Stimulated activated CD4-positive, alpha-beta T cell treated with anti-CD3 and anti-CD28 coated beads, Interleukin-2, amount 100 ng/mL, for 48 hours (primary cell): Measurements from ENCODE around the gene WDR27.

Experiments used
- DNase-seq, 2 donors: peaks; one replicate each; pipeline ENCODE4 v3.0.0-alpha.2; 2020

Gene WDR27

DNA sequence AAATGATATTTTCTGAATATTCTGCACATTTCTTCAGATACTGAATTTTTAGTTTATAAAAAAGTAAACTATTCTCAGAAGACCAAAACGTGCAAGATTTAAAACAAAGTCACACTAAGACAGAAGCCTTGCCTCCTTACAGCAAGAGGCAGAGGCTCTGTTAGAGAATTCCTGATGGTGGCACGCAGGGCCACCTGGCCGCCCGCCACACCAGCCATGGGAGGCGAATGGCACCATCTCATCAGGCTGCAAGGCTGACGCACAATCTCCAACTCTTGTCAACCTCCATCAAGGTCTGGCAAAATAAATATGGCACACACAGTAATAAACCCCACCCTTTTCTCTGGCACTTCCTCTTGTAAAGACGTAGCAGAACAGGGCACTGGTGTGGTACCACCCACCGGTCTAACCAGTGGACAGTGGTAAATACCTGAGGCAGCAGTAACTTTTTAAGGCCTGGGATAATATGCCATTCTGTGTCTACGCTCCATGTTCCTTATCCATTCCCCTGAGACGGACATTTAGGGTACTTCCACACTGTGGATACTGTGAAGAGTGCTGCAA is 111.4 kb downstream of the WDR27 start:
- DNase-seq = no peak

DNA sequence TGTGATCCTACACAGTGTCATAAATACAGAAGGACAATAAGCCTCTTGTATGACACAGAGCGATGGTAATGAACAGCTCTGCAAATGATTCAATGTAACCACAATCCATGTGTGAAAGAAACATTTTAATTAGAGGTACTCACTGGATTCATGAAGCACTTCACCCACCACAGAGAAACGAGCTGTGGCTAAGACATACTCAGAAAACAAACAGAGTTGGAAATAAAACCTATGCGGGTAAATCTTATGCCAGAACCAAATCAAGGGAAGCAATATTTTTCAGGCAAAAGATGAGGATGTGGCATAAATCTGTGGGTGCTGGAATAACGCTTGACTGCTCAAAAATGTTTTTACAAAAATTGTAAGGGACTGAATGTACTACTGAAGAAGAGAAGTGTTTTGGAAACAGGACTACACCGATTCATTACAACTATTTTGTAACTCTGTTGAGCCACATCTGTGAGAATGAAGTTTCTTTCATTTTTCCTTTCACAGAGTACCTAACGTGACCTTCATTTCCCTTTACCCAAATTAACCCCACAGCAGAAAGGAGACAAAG is 112.1 kb downstream of the WDR27 start:
- DNase-seq = no peak

DNA sequence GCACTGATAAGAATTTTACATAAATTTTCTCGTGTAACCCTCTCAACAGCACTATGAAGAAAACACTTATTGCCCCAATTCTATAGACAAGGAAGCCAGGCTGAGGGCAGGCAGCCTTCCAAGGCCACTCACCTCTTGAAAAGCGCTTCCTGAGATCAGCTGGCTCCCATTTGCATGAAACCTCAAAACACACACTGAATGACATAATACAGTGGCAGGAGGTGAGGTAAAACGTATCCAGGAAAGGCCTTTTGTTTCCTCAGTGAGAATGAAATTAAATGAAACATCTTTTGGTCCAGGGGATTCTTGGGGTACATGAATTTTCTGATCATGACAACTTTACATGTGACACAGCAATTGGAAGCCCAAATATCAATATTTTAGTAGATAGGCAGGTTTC is 112.5 kb downstream of the WDR27 start:
- no peak for DNase-seq

DNA sequence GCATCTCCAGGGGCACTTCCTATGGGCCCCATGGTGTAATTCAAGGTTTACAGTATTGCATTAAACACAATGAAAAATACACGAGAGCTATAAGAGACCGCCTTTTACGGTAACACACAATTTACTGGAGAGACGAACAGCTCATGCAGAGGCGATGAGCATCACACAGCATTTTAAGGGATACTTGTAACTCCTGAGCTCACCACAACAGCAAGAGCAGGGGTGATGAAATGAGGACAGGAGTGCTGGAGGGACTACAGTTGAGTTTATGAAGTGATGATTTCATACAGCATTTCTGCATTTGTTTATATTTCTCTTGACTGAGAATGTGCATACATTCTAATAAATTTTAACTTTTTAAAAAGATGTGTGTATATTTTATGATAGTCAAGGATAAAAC is 113.9 kb downstream of the WDR27 start:
- DNase-seq = no peak

DNA sequence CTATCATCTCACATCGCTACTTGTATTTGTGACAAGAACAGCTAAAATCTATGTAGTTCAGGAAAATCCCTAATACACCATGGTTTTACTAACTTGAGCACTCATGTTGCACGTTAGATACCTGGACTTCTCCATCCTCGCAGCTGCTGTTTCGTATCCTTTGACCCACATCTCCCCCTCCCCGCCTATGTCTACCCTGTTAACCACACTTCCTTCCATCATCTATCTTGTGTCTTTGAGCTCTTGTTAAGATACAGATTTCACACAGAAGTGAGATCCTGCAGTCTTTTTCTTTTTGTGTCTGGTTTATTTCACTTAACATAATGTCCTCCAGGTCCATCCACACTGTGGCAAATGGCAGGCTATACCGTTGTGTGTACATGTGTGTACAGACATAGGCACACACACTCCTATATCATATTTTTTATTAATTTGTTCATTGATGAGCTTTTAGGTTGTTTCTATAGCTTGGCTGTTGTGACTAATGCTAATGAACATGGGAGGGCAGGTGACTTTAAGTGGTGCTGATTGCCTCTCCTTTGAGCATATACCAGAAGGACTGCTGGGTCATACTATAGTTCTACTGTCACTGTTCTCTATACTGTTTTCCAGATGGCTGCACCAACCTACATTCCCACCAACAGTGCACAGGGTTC is 117.8 kb downstream of the WDR27 start:
- DNase-seq = no peak

DNA sequence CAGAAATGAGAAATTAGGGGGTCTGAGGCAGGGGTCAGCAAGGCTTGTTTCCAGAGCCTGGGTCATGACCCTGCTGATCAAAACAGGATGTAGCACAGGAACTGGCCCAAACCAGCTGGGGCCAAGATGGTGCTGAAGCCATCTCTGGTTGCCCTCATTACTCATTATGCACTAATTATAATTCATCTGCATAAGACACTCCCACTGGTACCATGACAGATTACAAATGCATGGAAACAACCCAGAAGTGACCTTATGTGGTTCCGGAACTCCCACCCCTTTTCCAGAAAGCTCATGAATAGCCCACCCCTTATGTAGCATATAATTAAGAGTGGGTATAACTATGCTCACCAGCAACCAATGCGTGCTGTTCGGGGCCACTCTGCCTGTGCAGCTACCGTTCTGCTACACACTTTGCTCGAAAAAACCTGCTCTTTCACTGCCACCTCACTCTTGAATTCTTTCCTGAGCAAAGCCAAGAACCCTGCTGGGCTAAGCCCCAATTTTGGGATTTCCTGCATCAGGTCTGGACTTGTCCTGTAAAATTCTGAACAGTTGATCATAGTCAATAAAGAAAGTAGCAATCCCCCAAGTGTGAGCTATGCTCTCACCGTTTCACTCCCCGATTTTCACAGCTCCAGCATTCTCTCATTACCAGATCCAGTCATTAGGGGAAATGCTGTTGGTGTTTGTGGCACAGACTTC is 122.3 kb downstream of the WDR27 start:
- DNase-seq = no peak

DNA sequence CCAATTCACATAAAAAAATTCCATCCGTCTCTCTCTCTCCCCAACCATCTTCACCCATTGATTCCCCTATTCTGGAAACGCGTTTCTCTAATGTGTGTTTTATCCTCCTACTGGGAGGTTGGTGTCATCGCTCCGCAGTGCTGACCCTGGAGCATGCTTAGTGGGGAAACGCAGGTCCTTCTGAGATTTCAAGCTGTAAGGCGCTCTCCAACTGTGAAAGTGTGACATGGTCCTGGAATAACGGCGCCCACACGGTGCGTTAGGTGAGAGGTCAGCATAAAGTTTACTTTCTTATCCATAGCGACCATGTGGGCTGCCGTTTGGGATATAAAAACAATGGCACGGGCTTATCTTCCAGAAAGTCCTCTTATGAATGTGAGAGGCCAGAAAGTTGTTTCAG is 123.9 kb downstream of the WDR27 start:
- DNase-seq = no peak

DNA sequence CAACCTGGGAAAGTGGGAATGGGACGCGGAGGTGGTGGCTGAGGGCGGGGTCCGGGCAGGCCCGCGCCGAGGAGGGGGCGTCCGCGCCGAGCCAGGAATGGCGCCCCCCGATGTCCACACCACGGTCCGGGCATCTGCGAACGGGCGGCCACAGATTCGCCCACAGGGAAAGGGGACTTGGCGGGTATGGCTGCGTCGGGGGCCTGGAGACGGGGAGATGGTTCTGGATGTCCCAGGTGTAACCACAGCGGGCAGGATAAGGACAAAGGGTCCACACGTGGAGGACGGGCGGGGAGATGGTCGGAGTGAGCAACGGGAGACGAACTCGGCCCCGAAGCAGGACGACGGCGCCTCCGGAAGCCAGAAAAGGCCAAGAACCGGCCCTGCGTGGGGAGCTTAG is 124.6 kb downstream of the WDR27 start:
- no peak for DNase-seq

DNA sequence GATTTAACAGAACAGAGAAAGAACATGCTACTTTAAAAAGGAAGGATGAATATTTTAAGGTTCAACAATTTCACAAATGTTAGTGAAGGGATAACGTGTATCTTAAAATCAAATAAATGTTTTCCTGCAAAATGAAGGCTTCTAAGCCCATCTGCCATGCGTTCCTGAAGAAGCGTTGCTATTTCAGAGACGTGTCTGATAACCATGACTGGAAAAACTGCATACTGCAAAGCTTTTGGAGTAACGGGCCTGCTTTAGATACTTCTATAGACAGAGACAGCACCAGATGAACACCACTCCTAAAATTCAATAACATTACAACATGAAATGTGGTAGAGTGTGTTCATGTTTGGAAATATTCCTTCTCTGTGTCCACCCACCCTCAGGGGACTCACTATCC is 126.0 kb downstream of the WDR27 start:
- no peak for DNase-seq

DNA sequence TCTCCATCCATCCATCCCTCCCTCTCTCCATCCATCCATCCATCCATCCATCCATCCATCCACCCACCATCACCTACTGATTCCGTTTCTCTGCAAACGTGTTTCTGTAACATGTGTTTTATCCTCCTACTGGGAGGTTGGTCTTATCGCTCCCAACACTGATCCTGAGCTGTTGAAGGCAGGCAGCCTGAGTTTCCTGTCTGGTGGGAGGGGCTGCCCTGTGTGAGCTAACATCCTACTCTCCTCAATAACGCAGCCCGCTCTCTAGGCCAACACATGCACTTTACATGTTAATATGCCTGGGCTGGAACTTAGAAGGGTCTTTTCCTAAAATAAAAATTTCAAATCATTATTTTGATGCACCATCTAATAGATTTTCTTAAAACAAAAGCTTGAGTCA is 126.5 kb downstream of the WDR27 start:
- DNase-seq = no peak

DNA sequence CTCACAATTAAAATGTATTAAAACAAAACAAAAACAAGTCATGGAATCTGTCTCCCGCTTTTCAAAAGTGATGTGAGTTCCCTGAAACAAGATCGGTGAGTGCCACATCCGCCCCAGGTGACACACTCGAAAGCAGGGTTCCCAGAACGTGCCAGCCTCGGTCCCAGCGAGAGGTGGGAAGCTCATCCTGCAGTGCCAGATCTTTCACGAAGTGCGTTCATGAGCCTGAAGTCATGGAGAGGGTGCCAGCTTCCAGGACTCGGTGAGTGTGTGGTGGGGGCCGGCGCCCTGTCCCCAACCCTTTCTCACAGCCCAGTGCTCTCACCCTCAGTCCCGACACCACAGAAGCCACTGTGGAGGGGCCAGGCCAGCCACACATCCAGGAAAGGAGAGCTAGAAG is 127.4 kb downstream of the WDR27 start:
- no peak for DNase-seq

DNA sequence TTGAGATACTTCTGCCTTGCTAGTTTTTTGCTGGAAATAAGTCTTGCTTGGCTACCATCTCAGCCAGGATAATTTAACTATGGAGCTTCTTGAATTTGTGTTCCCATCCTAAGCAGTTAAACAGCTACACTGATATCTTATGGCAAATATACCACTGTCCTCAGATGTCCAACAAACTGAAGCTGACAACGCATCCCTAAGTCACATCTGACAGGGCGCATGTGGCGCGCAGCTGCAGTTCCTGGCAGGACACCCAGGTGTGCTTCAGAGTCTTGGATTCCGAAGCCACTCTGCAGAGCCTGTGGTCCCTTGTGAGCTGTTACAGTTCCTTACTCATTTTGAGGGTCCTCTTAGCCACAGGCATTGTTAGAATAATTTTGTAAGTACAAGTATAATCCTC is 127.9 kb downstream of the WDR27 start:
- no peak for DNase-seq

DNA sequence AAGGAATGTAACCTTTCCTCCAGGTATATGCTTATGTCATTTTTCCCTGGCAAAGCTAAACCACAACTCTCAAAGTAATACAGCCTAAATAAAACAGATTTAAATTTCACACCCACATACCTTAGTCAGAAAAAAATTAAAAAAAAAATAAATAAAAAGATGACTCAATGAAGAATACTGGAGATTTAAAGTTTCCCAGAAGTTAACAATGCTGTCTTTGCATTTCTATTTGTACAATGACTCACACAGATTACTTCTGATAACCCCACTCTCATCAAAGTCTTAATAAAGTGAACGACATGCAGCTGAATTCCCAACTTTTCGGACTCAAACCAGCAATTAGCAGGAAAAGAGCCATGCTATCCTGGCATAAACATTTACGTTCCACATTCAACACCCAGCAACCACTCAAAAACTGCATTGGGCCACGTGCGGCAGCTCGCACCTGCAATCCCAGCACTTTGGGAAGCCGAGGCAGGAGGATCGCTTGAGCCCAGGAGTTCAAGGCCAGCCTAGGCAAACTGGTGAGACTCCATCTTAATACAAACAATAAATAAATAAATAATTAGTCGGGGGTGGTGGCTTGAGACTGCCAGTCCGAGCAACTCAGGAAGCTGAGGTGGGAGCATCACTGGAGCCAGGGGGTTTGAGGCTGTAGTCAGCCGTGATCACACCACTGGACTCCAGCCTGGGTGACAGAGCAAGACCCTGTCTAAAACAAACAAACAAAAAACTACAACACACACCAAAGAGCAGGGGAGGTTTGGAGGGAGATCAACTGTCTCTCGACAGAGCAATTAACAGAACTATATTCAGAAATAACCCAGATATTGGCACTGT is 130.5 kb downstream of the WDR27 start:
- DNase-seq = no peak

DNA sequence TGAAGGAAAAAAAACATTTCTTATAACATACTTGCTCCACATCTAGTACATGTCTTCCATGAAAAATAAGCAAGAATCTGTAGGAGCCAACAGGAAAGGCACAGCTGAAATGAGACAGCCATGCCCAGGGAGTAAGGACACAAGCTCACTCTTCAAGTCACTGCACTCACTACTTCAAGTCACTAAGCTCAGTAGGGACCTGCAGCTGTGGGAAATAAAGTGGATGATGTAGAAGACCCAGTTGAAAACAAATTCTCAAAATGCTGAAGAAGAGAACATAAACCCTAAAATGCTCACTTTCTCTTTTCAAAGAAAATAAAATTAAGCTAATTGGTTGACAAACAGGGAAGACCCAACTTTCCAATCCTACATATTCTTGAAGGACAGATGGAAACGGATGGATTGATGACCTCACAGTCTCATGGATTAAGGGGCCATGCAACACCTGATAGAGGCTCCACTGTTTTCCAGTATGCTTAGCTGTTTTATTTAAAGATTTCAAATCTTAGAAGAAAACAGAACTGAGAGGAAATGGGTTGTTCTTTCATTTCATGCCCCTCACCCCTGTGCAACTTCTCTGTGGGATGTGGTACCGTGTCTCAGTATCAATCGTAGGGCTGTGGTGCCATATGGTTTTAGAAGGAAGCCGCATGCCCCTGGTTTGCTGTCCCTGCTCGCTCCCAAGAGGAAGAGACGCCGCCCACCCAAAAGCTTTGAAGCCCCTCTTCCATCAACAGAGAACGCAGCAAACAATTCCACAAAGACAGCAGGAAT is 133.3 kb downstream of the WDR27 start:
- DNase-seq = no peak

DNA sequence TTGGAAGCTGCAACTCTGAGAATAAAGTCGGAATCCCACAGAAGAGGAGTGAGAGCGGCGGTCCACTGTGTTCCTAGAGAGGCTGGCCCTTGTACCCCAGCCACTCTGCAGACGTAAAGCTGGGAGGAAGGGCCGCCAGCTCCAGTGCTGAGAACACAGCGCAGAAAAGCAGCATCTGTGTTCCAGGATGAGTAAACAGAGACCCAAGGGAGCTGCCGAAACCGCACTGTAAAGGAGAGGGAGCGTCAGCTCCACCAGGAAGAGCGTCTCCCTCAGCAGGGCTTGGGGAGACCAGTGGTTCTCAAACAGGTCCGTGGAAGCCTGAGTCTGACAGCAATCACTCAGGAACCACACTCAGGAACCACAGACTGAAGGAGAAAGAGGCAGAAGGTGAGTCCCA is 134.0 kb downstream of the WDR27 start:
- no peak for DNase-seq

DNA sequence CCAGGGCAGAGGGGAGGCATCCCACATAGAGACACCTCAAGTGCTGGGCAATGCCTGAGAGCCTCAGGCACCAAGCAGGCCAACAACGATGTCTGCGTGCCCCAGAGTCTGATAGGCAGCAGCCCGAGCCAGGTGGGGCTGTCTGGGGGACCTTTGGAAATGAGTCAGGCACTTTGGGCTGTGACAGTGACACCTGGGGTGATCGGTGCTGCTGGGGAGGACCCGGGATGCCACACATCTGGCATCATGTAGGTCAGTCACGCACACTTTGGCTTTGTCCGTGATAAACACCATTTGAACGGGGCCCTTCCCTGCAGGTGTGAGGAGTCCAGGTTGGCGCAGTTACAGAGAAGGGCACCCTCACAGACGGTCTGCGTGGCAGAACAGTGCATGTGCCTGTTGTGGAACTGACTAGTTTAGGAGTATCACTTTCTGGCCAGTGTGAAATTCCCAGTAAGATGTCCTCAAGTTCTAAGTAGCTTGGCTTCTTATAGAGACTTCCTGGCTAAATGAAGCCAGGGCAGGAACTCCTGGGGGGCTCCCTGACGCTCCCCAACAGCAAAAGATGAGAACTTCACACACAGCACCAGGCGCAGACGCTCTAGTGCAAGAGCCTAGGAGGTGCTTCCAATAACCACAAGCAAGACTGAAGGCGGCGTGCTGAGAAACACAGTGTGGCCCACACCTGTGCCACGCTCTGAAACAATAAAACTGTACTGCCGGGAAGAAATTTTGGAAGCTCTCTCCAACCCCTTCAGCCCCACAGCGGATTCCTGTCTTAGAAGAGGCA is 134.7 kb downstream of the WDR27 start:
- DNase-seq = no peak

DNA sequence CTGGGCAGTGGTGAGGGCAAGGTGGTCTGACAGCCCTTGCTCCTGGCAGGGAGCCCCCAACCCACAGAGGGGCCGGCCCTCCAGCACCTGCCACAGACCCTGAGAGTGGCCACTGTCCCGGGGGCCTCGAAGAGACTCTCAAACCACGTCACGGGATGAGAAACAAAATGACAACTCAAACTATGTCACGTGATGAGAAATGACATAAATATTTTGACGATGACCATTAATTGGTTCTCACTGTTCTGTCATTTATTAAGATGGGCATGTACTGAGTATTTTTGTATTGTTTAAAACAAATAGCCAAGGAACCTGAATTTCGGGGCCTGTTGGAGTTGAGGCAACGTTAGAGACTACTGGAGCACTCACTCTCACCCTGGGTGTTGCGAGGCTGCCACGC is 135.5 kb downstream of the WDR27 start:
- no peak for DNase-seq

DNA sequence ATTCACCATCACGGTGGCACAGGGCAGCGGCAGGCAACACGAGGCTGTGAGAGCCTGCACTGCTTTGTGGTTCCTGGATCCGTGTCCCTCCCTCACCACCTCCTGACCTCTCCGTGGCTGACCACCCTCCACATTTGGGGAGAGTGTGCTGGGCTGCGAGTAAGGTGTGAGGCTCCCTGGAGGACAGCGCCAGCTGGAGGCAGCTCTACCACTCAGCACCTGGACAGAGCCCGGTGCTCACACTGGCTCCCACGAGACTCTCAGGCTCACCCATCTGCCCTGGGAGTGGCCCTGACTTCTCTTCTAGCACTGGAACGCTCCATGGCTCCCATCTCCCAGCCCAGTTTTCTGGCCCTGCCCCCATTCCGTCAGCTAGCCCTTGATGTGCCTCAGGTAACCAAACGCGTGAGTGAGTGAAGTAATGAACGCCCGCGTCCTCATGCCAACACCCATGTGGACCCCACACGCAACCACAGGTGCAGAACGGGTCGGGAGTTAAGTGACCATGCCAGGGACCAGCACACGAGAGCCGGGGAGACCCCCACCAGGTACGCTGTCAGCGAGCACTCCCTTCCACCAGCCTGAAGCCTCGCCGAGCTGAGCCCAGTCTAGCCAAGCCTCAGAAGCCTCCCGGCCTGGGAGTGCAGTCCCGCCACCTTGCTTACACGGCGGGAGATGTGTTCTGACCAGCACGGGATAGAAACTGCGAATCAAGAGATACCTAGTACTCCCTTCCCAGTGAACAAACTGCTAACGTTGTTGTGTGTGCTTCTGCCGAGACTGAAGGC is 137.2 kb downstream of the WDR27 start:
- DNase-seq = no peak

DNA sequence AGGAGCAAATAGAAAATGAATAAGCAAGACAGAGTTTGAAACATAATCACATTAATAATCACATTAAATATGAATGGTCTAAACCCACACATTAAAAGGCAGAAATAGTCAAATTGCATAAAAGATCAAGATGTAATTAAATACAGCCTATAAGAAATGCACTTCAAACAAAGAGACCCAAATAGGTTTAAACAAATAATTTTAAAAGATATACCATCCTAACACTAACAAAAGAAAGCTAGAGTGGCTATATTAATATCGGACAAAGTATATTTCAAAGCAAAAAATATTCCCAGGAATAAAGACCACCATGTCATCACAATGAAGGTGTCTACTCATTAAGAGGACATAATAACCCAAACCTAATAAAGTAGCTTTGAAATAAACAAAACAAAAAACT is 140.2 kb downstream of the WDR27 start:
- DNase-seq = no peak

DNA sequence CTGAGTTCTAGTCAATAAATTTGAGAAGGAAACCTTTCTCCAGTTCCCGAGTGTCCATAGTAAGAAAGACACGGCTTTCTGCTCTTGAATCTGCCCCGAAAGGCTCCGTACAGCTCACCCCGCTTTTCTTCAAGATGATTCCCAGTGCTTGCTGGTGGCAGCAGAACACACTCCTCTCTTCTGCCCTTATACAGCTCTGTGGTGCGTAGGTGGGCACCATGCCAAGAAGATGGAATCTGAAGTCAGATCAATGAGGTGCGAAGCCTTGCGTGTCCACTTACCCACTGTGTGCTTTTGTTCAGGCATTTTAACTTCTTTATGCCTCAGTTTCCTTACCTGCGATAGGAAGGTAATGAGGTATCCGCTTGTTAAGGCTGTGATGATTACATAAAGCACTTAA is 142.2 kb downstream of the WDR27 start:
- DNase-seq = no peak
